Measurements from ENCODE around the gene TRAF7. TPM values are rescaled to one million over a fixed set of nuclear protein-coding genes. Genes with fewer than 3 reads are reported as not detected.

The TRAF7 gene
- total RNA-seq, 4 donors from 2014 or later = 15.3 to 97.1 (median 51.7) TPM

DNA sequence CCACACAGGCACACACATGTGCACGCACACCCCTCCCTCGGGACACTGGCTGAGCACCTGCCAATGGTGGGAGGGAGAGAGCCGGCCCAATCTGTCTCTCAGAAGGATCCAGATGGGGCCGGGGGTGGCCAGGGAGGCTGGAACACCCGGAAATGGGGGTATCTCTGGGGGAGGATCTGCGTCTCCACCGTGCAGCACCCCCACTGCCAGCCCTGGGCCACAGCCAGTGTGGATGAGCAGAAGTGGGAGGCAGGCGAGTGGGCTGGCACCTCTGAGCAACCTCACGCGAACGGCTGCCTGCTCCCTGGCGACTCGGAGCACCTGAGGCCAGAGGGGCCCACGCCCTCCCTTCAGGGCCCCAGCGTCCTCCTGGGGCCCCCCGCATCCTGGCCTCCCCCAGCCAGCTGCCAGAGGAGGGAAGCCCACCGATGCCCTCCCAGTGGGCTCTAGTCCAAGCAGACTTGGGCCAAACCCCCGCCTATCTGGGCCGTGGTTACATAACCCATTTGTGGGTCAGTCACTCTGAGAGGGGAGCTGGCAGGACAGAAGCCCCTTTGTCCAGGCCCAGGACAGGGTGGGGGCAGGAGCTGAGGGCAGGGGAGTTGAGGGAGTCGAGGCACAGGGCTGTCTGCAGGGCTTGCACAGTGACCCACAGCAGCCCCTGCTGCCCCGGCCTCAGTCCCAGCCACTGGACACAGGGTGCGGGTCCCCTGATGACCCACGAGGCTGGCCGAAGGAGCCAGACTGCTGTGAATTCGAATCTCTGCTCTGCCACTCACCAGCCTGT is 35.3 kb downstream of the TRAF7 start:
- H3K4me1 ChIP-seq = peaks cover 0 to 8% of the 10 kb centered on the region in 2 donors
- no peak overlapping the region for H3K4me3 ChIP-seq
- DNase-seq = no peak
- H3K27ac ChIP-seq = no peak overlapping the region
- TF ChIP-seq POLR2A (IDR thresholded peaks at IDR 0.05) = no peak
- TF ChIP-seq, protein P1, sequence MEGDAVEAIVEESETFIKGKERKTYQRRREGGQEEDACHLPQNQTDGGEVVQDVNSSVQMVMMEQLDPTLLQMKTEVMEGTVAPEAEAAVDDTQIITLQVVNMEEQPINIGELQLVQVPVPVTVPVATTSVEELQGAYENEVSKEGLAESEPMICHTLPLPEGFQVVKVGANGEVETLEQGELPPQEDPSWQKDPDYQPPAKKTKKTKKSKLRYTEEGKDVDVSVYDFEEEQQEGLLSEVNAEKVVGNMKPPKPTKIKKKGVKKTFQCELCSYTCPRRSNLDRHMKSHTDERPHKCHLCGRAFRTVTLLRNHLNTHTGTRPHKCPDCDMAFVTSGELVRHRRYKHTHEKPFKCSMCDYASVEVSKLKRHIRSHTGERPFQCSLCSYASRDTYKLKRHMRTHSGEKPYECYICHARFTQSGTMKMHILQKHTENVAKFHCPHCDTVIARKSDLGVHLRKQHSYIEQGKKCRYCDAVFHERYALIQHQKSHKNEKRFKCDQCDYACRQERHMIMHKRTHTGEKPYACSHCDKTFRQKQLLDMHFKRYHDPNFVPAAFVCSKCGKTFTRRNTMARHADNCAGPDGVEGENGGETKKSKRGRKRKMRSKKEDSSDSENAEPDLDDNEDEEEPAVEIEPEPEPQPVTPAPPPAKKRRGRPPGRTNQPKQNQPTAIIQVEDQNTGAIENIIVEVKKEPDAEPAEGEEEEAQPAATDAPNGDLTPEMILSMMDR (IDR thresholded peaks at IDR 0.05) = no peak
- H3K27me3 ChIP-seq = peaks cover 0 to 11% of the 10 kb centered on the region in 2 donors
- no peaks in the 10 kb centered on the region for H3K36me3 ChIP-seq
- intact Hi-C loops (cut with DNase I; ENCODE audit: low total_unique reads) = no loop called here
- no peaks in the 10 kb centered on the region for H3K9me3 ChIP-seq

DNA sequence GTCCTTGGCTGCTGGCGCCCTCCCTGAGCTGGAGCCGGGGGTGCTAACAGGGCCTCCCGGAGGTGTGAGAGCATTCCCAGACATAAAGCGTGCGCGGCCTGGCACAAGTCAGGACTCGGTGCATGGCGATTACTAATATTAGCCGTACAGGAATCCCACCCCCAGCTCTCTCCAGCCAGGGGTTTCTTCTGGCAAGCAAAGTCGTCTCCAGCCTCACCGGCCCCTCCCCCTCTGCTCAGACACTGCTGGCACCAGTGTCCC is 35.8 kb downstream of the TRAF7 start:
- Histone ChIP-seq H3K4me1 (peaks cover 0 to 11% of the 10 kb centered on the region in 2 donors), H3K36me3 (no peaks in the 10 kb centered on the region), H3K4me3 (no peak overlapping the region), H3K9me3 (no peaks in the 10 kb centered on the region), H3K27me3 (peaks cover 0 to 13% of the 10 kb centered on the region in 2 donors), H3K27ac (no peak overlapping the region)
- intact Hi-C loops (cut with DNase I; ENCODE audit: low total_unique reads) = no loop called here
- DNase-seq = no peak
- TF ChIP-seq, protein P1 (IDR thresholded peaks at IDR 0.05) = no peak
- TF ChIP-seq POLR2A (IDR thresholded peaks at IDR 0.05) = no peak

DNA sequence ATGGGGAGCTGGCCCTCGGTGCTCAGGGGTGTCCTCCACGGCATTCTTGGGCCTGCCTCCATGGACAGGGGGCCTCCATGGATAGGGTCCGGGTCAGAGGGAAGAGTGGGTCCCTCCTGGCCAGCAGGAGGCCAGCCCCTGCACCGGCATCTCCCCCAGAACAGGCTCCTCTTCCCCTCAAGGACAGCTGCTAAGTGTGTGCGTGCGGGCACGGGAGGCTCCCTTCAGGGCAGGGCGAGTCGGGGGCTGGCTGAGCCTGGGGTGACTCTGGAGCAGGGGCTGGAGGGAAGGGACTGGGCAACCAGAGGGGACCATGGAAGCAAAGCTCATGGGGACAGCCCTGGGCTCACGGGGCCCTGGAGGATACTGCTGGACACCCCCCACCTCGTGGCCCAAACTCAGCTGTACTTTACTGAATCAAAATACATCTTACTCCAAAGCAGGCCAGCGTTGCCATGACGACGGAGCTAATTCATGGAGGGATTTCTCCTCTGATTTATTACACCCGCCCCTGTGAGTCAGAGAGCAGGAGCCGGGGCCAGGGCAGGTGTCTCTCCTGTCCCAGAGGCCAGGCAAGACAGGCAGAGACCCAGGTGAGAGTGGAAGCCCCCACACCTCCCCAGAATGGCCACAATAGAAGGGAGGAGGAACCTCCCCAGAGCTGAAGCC is 38.7 kb downstream of the TRAF7 start:
- H3K4me1 ChIP-seq = peaks cover 0 to 11% of the 10 kb centered on the region in 2 donors
- intact Hi-C loops (cut with DNase I; ENCODE audit: low total_unique reads) = no loop called here
- TF ChIP-seq POLR2A (IDR thresholded peaks at IDR 0.05) = no peak
- TF ChIP-seq, protein P1 (IDR thresholded peaks at IDR 0.05) = no peak
- peaks cover 6 to 13% of the 10 kb centered on the region in 2 donors for H3K27me3 ChIP-seq
- no peaks in the 10 kb centered on the region for H3K9me3 ChIP-seq
- H3K36me3 ChIP-seq = no peaks in the 10 kb centered on the region
- no peak overlapping the region for H3K4me3 ChIP-seq
- H3K27ac ChIP-seq = no peak overlapping the region
- DNase-seq = peak; percentile 50 to 74

DNA sequence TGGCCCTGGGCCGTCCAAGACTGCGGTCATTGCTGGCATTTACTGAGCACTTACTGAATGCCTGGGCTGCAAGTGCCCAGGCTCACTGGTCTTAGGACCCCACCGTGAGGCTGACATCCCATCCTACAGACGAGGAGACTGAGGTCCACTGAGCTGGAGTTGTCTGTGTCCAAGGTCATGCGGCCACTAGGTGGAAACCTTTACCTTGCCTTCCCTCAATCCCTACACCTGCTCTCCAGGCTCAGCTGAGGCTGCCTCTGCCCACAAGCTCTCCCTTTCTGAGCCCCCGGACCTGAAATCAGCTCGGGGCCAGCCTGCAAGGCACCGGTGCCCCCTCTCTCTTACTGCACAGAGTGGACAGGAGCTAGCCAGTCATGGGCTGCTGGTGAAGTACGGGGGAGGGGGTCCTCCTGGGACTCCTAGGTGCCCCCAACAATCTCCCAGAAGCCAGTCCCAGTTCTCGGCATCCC is 39.3 kb downstream of the TRAF7 start:
- Histone ChIP-seq H3K36me3 (no peaks in the 10 kb centered on the region), H3K4me3 (no peak overlapping the region), H3K9me3 (no peaks in the 10 kb centered on the region), H3K27me3 (peaks cover 6 to 13% of the 10 kb centered on the region in 2 donors), H3K27ac (no peak overlapping the region), H3K4me1 (peaks cover 0 to 11% of the 10 kb centered on the region in 2 donors)
- DNase-seq = no peak
- intact Hi-C loops (cut with DNase I; ENCODE audit: low total_unique reads) = no loop called here
- TF ChIP-seq, protein P1 (IDR thresholded peaks at IDR 0.05) = peak in 3 of 4 experiments; percentile 39 to 61 (median 40)
- TF ChIP-seq POLR2A (IDR thresholded peaks at IDR 0.05) = no peak
